Peyer's patch (tissue), 4 donors: ENCODE measurements around the gene B3GNT7. TPM values are rescaled to one million over a fixed set of nuclear protein-coding genes. Genes with fewer than 3 reads are reported as not detected.

ENCODE experiments used
- DNase-seq, 3 donors: peaks; one replicate each; pipeline ENCODE4 v3.0.0-alpha.2; 2017 to 2019
- H3K27ac ChIP-seq, 4 donors: fragments of 200-600 bp; sonication (generic); one replicate each; pipeline ENCODE4 v1.5.1; 2016 to 2019
- H3K27me3 ChIP-seq, 2 donors: fragments of 200-600 bp; sonication (generic); one replicate each; pipeline ENCODE4 v1.5.1; 2019
- H3K36me3 ChIP-seq, 3 donors: fragments of 200-600 bp; sonication (generic); one replicate each; pipeline ENCODE4 v1.5.1; 2016 to 2019
- H3K4me1 ChIP-seq, 4 donors: fragments of 200-600 bp; sonication (generic); one replicate each; pipeline ENCODE4 v1.5.1; 2016 to 2019
- H3K4me3 ChIP-seq, 4 donors: fragments of 200-600 bp; sonication (generic); 1 replicate in 3 of 4; 2 replicates in 1 of 4; pipeline ENCODE4 v1.5.1; 2016 to 2019; ENCODE audit warnings: mild to moderate bottlenecking in 1 of 4
- H3K9me3 ChIP-seq, 4 donors: fragments of 200-600 bp; sonication (generic); one replicate each; pipeline ENCODE4 v1.5.1; 2016 to 2019; ENCODE audit warnings: mild to moderate bottlenecking in 1 of 4
- CTCF ChIP-seq, 6 experiments: fragments of 450-650 bp in 4 of 6; fragments of 200-600 bp in 2 of 6; sonication (generic) in 1 of 6; IDR thresholded peaks; one replicate each; pipeline ENCODE4 v1.5.1; 2017 to 2019; ENCODE audit warnings: antibody characterized with exemption in 6 of 6, mild to moderate bottlenecking in 3 of 6, moderate library complexity in 1 of 6
- POLR2A ChIP-seq, 2 donors: fragments of 450-650 bp; IDR thresholded peaks; one replicate each; pipeline ENCODE4 v1.5.1; 2017; ENCODE audit warnings: antibody characterized with exemption in 2 of 2, mild to moderate bottlenecking in 2 of 2, moderate library complexity in 2 of 2
- total RNA-seq, 4 donors: library from RNA; depleted of rRNA; stranded (reverse); fragments of >200 nt; gene quantifications; one replicate each; pipeline ENCODE4 v1.1.0, GENCODE V29; 2016

The B3GNT7 gene
- total RNA-seq, 4 donors from 2014 or later = 9.9 to 154 (median 90.3) TPM

DNA sequence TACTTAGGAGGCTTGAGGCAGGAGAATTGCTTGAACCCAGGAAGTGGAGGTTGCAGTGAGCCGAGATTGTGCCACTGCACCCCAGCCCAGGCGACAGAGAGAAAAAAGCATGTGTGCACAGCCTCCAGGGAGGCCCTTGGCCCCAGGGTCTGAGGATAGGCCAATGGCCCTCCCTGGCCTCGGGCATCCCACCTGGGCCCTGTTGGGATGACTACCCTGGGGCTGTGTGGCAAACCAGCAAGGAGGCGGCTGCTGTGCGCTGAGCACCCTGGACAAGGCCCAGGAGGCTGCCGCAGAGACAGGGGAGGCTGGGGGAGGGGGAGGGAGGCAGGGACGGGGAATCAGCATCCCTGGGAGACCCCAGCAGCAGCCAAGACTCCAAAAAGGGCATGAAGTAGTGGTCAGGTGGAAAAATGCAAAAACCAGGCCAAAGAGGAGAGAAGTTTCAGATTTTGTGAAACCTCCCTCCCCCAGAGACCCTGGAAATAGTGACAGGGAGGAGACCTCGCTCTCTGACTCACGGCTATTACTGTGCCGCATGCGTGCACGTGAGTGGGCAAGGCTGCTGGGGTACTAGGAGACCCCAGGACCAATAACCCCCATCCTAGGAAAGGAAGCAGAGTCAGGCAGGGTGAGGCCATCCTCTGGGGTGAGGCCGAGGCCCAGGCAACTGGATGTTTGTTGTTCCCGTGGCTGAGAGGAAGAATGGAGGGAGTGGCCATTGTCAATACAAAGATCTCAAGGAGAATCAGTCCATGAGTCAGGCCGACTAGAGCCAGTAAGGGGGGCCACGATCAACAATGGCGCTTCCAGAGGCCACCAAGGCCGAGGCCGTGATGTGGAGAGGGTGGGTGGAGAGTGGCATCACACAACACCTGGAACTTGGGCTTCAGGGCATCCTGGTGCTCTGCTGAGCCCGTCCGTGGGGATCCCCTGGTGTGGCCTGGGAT is 16.0 kb upstream of the B3GNT7 start:
- H3K4me1 ChIP-seq = peaks cover 0 to 5% (median 0%) of the 10 kb centered on the region in 4 donors
- H3K27ac ChIP-seq = peak overlapping the region in 2 of 4 donors; percentile 48 to 52
- TF ChIP-seq CTCF (IDR thresholded peaks at IDR 0.05) = no peak
- no peak for TF ChIP-seq POLR2A (IDR thresholded peaks at IDR 0.05)
- H3K4me3 ChIP-seq = no peak overlapping the region
- H3K9me3 ChIP-seq = peaks cover 0 to 1% (median 0%) of the 10 kb centered on the region in 4 donors
- DNase-seq = peak in 1 of 3 donors; percentile 64
- H3K27me3 ChIP-seq = no peaks in the 10 kb centered on the region
- H3K36me3 ChIP-seq = no peaks in the 10 kb centered on the region

GRCh38 chr2:231380307-231380706 is 15.2 kb upstream of the B3GNT7 start:
- Histone ChIP-seq H3K4me3 (no peak overlapping the region), H3K9me3 (peaks cover 0 to 3% (median 0%) of the 10 kb centered on the region in 4 donors), H3K27me3 (no peaks in the 10 kb centered on the region), H3K27ac (no peak overlapping the region), H3K36me3 (no peaks in the 10 kb centered on the region), H3K4me1 (peaks cover 0 to 5% (median 0%) of the 10 kb centered on the region in 4 donors)
- no peak for DNase-seq
- TF ChIP-seq CTCF (IDR thresholded peaks at IDR 0.05) (no peak), POLR2A (IDR thresholded peaks at IDR 0.05) (no peak)

- DNase-seq = no peak
- peaks cover 0 to 5% (median 0%) of the 10 kb centered on the region in 4 donors for H3K4me1 ChIP-seq
Measured at GRCh38 chr2:231380991-231381847, 14.3 kb upstream of the B3GNT7 start.

GRCh38 chr2:231382116-231382515 is 13.4 kb upstream of the B3GNT7 start:
- Histone ChIP-seq H3K4me1 (peaks cover 0 to 5% (median 0%) of the 10 kb centered on the region in 4 donors), H3K36me3 (no peaks in the 10 kb centered on the region), H3K9me3 (peaks cover 0 to 3% (median 0%) of the 10 kb centered on the region in 4 donors), H3K27ac (no peak overlapping the region), H3K27me3 (no peaks in the 10 kb centered on the region), H3K4me3 (no peak overlapping the region)
- no peak for TF ChIP-seq POLR2A (IDR thresholded peaks at IDR 0.05)
- no peak for TF ChIP-seq CTCF (IDR thresholded peaks at IDR 0.05)
- DNase-seq = no peak

More at GRCh38 chr2:231380991-231381847, 14.3 kb upstream of the B3GNT7 start:
- Histone ChIP-seq H3K36me3 (no peaks in the 10 kb centered on the region), H3K4me3 (no peak overlapping the region), H3K9me3 (peaks cover 0 to 3% (median 0%) of the 10 kb centered on the region in 4 donors), H3K27me3 (no peaks in the 10 kb centered on the region), H3K27ac (no peak overlapping the region)
- TF ChIP-seq CTCF (IDR thresholded peaks at IDR 0.05) (no peak), POLR2A (IDR thresholded peaks at IDR 0.05) (no peak)

- no peak overlapping the region for H3K27ac ChIP-seq
- H3K36me3 ChIP-seq = no peaks in the 10 kb centered on the region
- no peak overlapping the region for H3K4me3 ChIP-seq
- TF ChIP-seq CTCF (IDR thresholded peaks at IDR 0.05) (no peak), POLR2A (IDR thresholded peaks at IDR 0.05) (no peak)
- H3K9me3 ChIP-seq = peaks cover 0 to 3% (median 0%) of the 10 kb centered on the region in 4 donors
- peaks cover 0 to 3% (median 0%) of the 10 kb centered on the region in 4 donors for H3K4me1 ChIP-seq
- no peaks in the 10 kb centered on the region for H3K27me3 ChIP-seq
- no peak for DNase-seq
Measured at GRCh38 chr2:231383416-231384108, 11.9 kb upstream of the B3GNT7 start.
